Neuronal stem cell (in vitro differentiated cells): Measurements from ENCODE around the gene TIAM2.

Experiments used
- DNase-seq: peaks from one replicate; pipeline ENCODE4 v3.0.0-alpha.2; 2013; ENCODE audit warnings: low spot score
- H2AFZ ChIP-seq: one replicate; pipeline ENCODE4 v1.6.1; 2013; ENCODE audit warnings: mild to moderate bottlenecking, low read length, inconsistent platforms
- H2AK5ac ChIP-seq: 2 replicates; pipeline ENCODE4 v1.6.1; 2013; ENCODE audit warnings: low read depth, mild to moderate bottlenecking, inconsistent platforms, low read length, moderate library complexity, mixed read lengths
- H2BK120ac ChIP-seq: 2 replicates; pipeline ENCODE4 v1.6.1; 2013; ENCODE audit warnings: low read depth, mild to moderate bottlenecking, inconsistent platforms, low read length, moderate library complexity, mixed read lengths
- H2BK12ac ChIP-seq: one replicate; pipeline ENCODE4 v1.6.1; 2013; ENCODE audit warnings: low read length, inconsistent platforms
- H2BK15ac ChIP-seq: 2 replicates; pipeline ENCODE4 v1.6.1; 2013; ENCODE audit warnings: mild to moderate bottlenecking, low read length, inconsistent platforms, mixed read lengths
- H2BK5ac ChIP-seq: one replicate; pipeline ENCODE4 v1.6.1; 2013; ENCODE audit warnings: inconsistent platforms, mild to moderate bottlenecking, low read length, moderate library complexity
- H3K14ac ChIP-seq: one replicate; pipeline ENCODE4 v1.6.1; 2013; ENCODE audit warnings: low read length, inconsistent platforms
- H3K18ac ChIP-seq: 2 replicates; pipeline ENCODE4 v1.6.1; 2013; ENCODE audit warnings: low read length, inconsistent platforms
- H3K23ac ChIP-seq: 2 replicates; pipeline ENCODE4 v1.6.1; 2013; ENCODE audit warnings: low read depth, mild to moderate bottlenecking, mixed read lengths, low read length, inconsistent platforms; ENCODE audit not compliant: poor library complexity
- H3K27ac ChIP-seq: replicated peaks from 3 replicates; pipeline ENCODE4 v1.5.1; 2013; ENCODE audit warnings: low read length, inconsistent platforms
- H3K27me3 ChIP-seq, 3 experiments: 2 replicates each; pipeline ENCODE4 v1.6.1; 2013; ENCODE audit warnings: low read length in 3 of 3, mild to moderate bottlenecking in 2 of 3, inconsistent platforms in 1 of 3, low read depth in 1 of 3, mixed read lengths in 1 of 3, moderate library complexity in 1 of 3; ENCODE audit not compliant: control insufficient read depth in 3 of 3, insufficient read depth in 3 of 3
- H3K36me3 ChIP-seq, 2 donors: replicated peaks in 1 of 2; 2 replicates each; pipeline ENCODE4 v1.6.1; 2013; ENCODE audit warnings: low read length in 2 of 2; ENCODE audit not compliant: control insufficient read depth in 2 of 2, insufficient read depth in 2 of 2
- H3K4ac ChIP-seq: 2 replicates; pipeline ENCODE4 v1.6.1; 2013; ENCODE audit warnings: inconsistent platforms, mild to moderate bottlenecking, low read length, moderate library complexity
- H3K4me1 ChIP-seq, 2 donors: 1 replicate in 1 of 2; 2 replicates in 1 of 2; pipeline ENCODE4 v1.6.1; 2013; ENCODE audit warnings: low read length in 2 of 2, low read depth in 1 of 2; ENCODE audit not compliant: control insufficient read depth in 2 of 2, insufficient read depth in 1 of 2
- H3K4me2 ChIP-seq: one replicate; pipeline ENCODE4 v1.6.1; 2013; ENCODE audit warnings: mild to moderate bottlenecking, low read length, inconsistent platforms; ENCODE audit not compliant: insufficient read depth, poor library complexity, severe bottlenecking
- H3K4me3 ChIP-seq, 2 donors: 2 replicates each; pipeline ENCODE4 v1.5.1; 2013; ENCODE audit warnings: low read length in 2 of 2, mild to moderate bottlenecking in 2 of 2, inconsistent platforms in 1 of 2, moderate library complexity in 1 of 2
- H3K79me1 ChIP-seq: one replicate; pipeline ENCODE4 v1.6.1; 2013; ENCODE audit warnings: low read depth, mild to moderate bottlenecking, inconsistent platforms, low read length, moderate library complexity
- H3K9ac ChIP-seq: one replicate; pipeline ENCODE4 v1.6.1; 2013; ENCODE audit warnings: mild to moderate bottlenecking, low read depth, low read length, inconsistent platforms; ENCODE audit not compliant: poor library complexity
- H3K9me3 ChIP-seq, 2 donors: replicated peaks in 1 of 2; 2 replicates each; pipeline versions ENCODE3 to v1.6.1; 2013; ENCODE audit warnings: low read length in 2 of 2, mild to moderate bottlenecking in 2 of 2, inconsistent platforms in 1 of 2, low read depth in 1 of 2, mixed read lengths in 1 of 2, moderate library complexity in 1 of 2; ENCODE audit not compliant: control insufficient read depth in 2 of 2, insufficient read depth in 1 of 2
- H4K8ac ChIP-seq: one replicate; pipeline ENCODE4 v1.6.1; 2013; ENCODE audit warnings: low read depth, mild to moderate bottlenecking, inconsistent platforms, low read length, moderate library complexity
- H4K91ac ChIP-seq: one replicate; pipeline ENCODE4 v1.6.1; 2013; ENCODE audit warnings: low read length, low read depth, mild to moderate bottlenecking, inconsistent platforms; ENCODE audit not compliant: poor library complexity
- WGBS, 2 donors: extraction: QIAGEN DNeasy Blood & Tissue Kit; methylation state at CpG; one replicate each; pipeline ENCODE4 v1.1.7; 2013; ENCODE audit warnings: missing lambda C conversion rate in 2 of 2, mixed read lengths in 1 of 2; ENCODE audit not compliant: insufficient read length in 2 of 2, insufficient replicate concordance in 1 of 2; ENCODE audit errors: extremely low coverage in 2 of 2; 5-methylcytosine and 5-hydroxymethylcytosine counted together

Gene TIAM2

GRCh38 chr6:155141512-155141911, 146.4 kb downstream of the TIAM2 start:
- H2BK5ac ChIP-seq: no peak overlapping the region
- peaks cover 0 to 3% of the 10 kb centered on the region in 2 donors for H3K9me3 ChIP-seq
- no peak overlapping the region for H3K18ac ChIP-seq
- no peak overlapping the region for H2AK5ac ChIP-seq
- H2BK15ac ChIP-seq: no peak overlapping the region
- H3K79me1 ChIP-seq: no peaks in the 10 kb centered on the region
- H2AFZ ChIP-seq: no peak overlapping the region
- no peak for DNase-seq
- no peak overlapping the region for H3K23ac ChIP-seq
- H3K9ac ChIP-seq: no peak overlapping the region
- H4K8ac ChIP-seq: no peak overlapping the region
- H3K36me3 ChIP-seq: peaks cover 0 to 90% of the 10 kb centered on the region in 2 donors
- H3K4ac ChIP-seq: no peak overlapping the region
- no peak overlapping the region for H2BK120ac ChIP-seq
- H3K4me2 ChIP-seq: no peak overlapping the region
- no peak overlapping the region for H3K14ac ChIP-seq
- H3K4me1 ChIP-seq: peaks cover 8 to 10% of the 10 kb centered on the region in 2 donors
- H2BK12ac ChIP-seq: no peak overlapping the region
- no CpG with 5 or more reads among the region's 2 CpGs for WGBS, 2 donors
- no peak overlapping the region for H3K4me3 ChIP-seq
- H4K91ac ChIP-seq: no peak overlapping the region
- H3K27me3 ChIP-seq: no peaks in the 10 kb centered on the region
- H3K27ac ChIP-seq: no peak overlapping the region

GRCh38 chr6:155142168-155143028, 147.3 kb downstream of the TIAM2 start:
- WGBS, 2 donors: no CpG with 5 or more reads among the region's 13 CpGs
- no peak overlapping the region for H4K91ac ChIP-seq
- no peak overlapping the region for H3K4me3 ChIP-seq
- H3K4me1 ChIP-seq: peaks cover 8 to 10% of the 10 kb centered on the region in 2 donors
- no peak overlapping the region for H3K4ac ChIP-seq
- H2BK15ac ChIP-seq: no peak overlapping the region
- H2BK120ac ChIP-seq: no peak overlapping the region
- no peak overlapping the region for H4K8ac ChIP-seq
- H3K9ac ChIP-seq: no peak overlapping the region
- H3K14ac ChIP-seq: no peak overlapping the region
- H2BK12ac ChIP-seq: no peak overlapping the region
- H2BK5ac ChIP-seq: no peak overlapping the region
- H3K27me3 ChIP-seq: no peaks in the 10 kb centered on the region
- H3K79me1 ChIP-seq: no peaks in the 10 kb centered on the region
- H2AK5ac ChIP-seq: no peak overlapping the region
- H3K4me2 ChIP-seq: no peak overlapping the region
- H2AFZ ChIP-seq: no peak overlapping the region
- H3K27ac ChIP-seq: no peak overlapping the region
- H3K18ac ChIP-seq: no peak overlapping the region
- H3K9me3 ChIP-seq: peaks cover 0 to 3% of the 10 kb centered on the region in 2 donors
- no peak overlapping the region for H3K23ac ChIP-seq
- no peak for DNase-seq
- H3K36me3 ChIP-seq: peaks cover 0 to 89% of the 10 kb centered on the region in 2 donors

- no peak overlapping the region for H3K23ac ChIP-seq
- H3K79me1 ChIP-seq: no peaks in the 10 kb centered on the region
- no peaks in the 10 kb centered on the region for H3K27me3 ChIP-seq
- H2BK5ac ChIP-seq: no peak overlapping the region
- DNase-seq: no peak
- no peak overlapping the region for H3K4ac ChIP-seq
- H3K4me1 ChIP-seq: peaks cover 8 to 10% of the 10 kb centered on the region in 2 donors
- no peak overlapping the region for H2AFZ ChIP-seq
- H3K9ac ChIP-seq: no peak overlapping the region
- H3K9me3 ChIP-seq: peaks cover 0 to 1% of the 10 kb centered on the region in 2 donors
- peaks cover 0 to 88% of the 10 kb centered on the region in 2 donors for H3K36me3 ChIP-seq
- no CpG with 5 or more reads among the region's 4 CpGs for whole genome bisulfite sequencing, 2 donors
- H2AK5ac ChIP-seq: no peak overlapping the region
- H3K4me3 ChIP-seq: no peak overlapping the region
- H3K14ac ChIP-seq: no peak overlapping the region
- no peak overlapping the region for H3K18ac ChIP-seq
- H2BK120ac ChIP-seq: no peak overlapping the region
- no peak overlapping the region for H2BK12ac ChIP-seq
- no peak overlapping the region for H2BK15ac ChIP-seq
- no peak overlapping the region for H4K91ac ChIP-seq
- no peak overlapping the region for H3K27ac ChIP-seq
- no peak overlapping the region for H3K4me2 ChIP-seq
- no peak overlapping the region for H4K8ac ChIP-seq
Measured at GRCh38 chr6:155143029-155143577, 148.0 kb downstream of the TIAM2 start.

- WGBS, 2 donors: no CpG with 5 or more reads among the region's 7 CpGs
Measured at GRCh38 chr6:155143578-155144106, 148.5 kb downstream of the TIAM2 start.

More at GRCh38 chr6:155143578-155144106, 148.5 kb downstream of the TIAM2 start:
- Histone ChIP-seq H3K23ac (no peak overlapping the region), H3K27me3 (no peaks in the 10 kb centered on the region), H2AK5ac (no peak overlapping the region), H3K9ac (no peak overlapping the region), H3K36me3 (peaks cover 0 to 88% of the 10 kb centered on the region in 2 donors), H2BK12ac (no peak overlapping the region), H3K4me3 (no peak overlapping the region), H3K4me1 (peaks cover 8 to 10% of the 10 kb centered on the region in 2 donors), H3K18ac (no peak overlapping the region), H3K14ac (no peak overlapping the region), H4K8ac (no peak overlapping the region), H2AFZ (no peak overlapping the region), H2BK120ac (no peak overlapping the region), H2BK5ac (no peak overlapping the region), H3K4ac (no peak overlapping the region), H3K4me2 (no peak overlapping the region), H3K79me1 (no peaks in the 10 kb centered on the region), H3K9me3 (no peaks in the 10 kb centered on the region), H4K91ac (no peak overlapping the region), H3K27ac (no peak overlapping the region), H2BK15ac (no peak overlapping the region)
- DNase-seq: no peak
